ENCODE results near the gene KRT6C. TPM values are rescaled to one million over a fixed set of nuclear protein-coding genes. Genes with fewer than 3 reads are reported as not detected.

Gene KRT6C
- total RNA-seq, 4 donors from 2014 or later, result 99.0 to 3,532 (median 1,742) TPM

GRCh38 chr12:52517005-52517835, 43.6 kb upstream of the KRT6C start:
- H3K36me3 ChIP-seq, result peaks cover 0 to 35% (median 13%) of the 10 kb centered on the region in 3 donors
- TF ChIP-seq POLR2A (IDR thresholded peaks at IDR 0.05), result no peak
- no peak for TF ChIP-seq CTCF (IDR thresholded peaks at IDR 0.05)
- peaks cover 5 to 59% (median 5%) of the 10 kb centered on the region in 3 donors for H3K4me1 ChIP-seq
- H3K9me3 ChIP-seq, result no peaks in the 10 kb centered on the region
- peak overlapping the region; percentile 85 to 94 (median 90) for H3K27ac ChIP-seq
- intact Hi-C loops (cut with DNase I), result loop anchor here (10.0 kb wide), 2 partner anchors 142 to 362 kb away; no protein-coding TSS in a partner anchor
- H3K4me3 ChIP-seq, result peak overlapping the region; percentile 51 to 66 (median 52)
- DNase-seq, result no peak
- 47 to 62% methylated on average over 8 to 12 of the region's 14 CpGs for WGBS, 2 donors
- peaks cover 0 to 2% (median 0%) of the 10 kb centered on the region in 4 donors for H3K27me3 ChIP-seq

GRCh38 chr12:52515927-52516831, 42.6 kb upstream of the KRT6C start:
- peaks cover 0 to 2% (median 0%) of the 10 kb centered on the region in 3 donors for H3K9me3 ChIP-seq
- H3K27ac ChIP-seq, result peak overlapping the region; percentile 85 to 94 (median 90)
- WGBS, 2 donors, result 31 to 61% methylated on average over 9 to 12 of the region's 15 CpGs
- peaks cover 0 to 49% (median 4%) of the 10 kb centered on the region in 3 donors for H3K4me1 ChIP-seq
- peak overlapping the region; percentile 51 to 66 (median 52) for H3K4me3 ChIP-seq
- peaks cover 0 to 6% (median 0%) of the 10 kb centered on the region in 4 donors for H3K27me3 ChIP-seq
- TF ChIP-seq POLR2A (IDR thresholded peaks at IDR 0.05) (no peak), CTCF (IDR thresholded peaks at IDR 0.05) (no peak)
- intact Hi-C loops (cut with DNase I), result loop anchor here (10.0 kb wide), 2 partner anchors 141 to 361 kb away; no protein-coding TSS in a partner anchor
- peaks cover 0 to 35% (median 13%) of the 10 kb centered on the region in 3 donors for H3K36me3 ChIP-seq
- DNase-seq, result no peak

GRCh38 chr12:52515319-52515646, 41.7 kb upstream of the KRT6C start:
- peaks cover 0 to 6% (median 0%) of the 10 kb centered on the region in 4 donors for H3K27me3 ChIP-seq
- peaks cover 0 to 40% (median 0%) of the 10 kb centered on the region in 3 donors for H3K4me1 ChIP-seq
- WGBS, 2 donors, result 36 to 60% methylated on average over 1 of the region's 1 CpG
- peaks cover 0 to 5% (median 5%) of the 10 kb centered on the region in 3 donors for H3K9me3 ChIP-seq
- TF ChIP-seq CTCF (IDR thresholded peaks at IDR 0.05) (no peak), POLR2A (IDR thresholded peaks at IDR 0.05) (no peak)
- peak overlapping the region in 3 of 4 donors; percentile 51 to 66 (median 52) for H3K4me3 ChIP-seq
- peak overlapping the region; percentile 85 to 94 (median 90) for H3K27ac ChIP-seq
- no peak for DNase-seq
- H3K36me3 ChIP-seq, result peaks cover 0 to 35% (median 13%) of the 10 kb centered on the region in 3 donors
- intact Hi-C loops (cut with DNase I), result loop anchor here (10.0 kb wide), 2 partner anchors 140 to 360 kb away; no protein-coding TSS in a partner anchor

- Histone ChIP-seq H3K4me1 (peaks cover 0 to 34% (median 0%) of the 10 kb centered on the region in 3 donors), H3K27ac (peak overlapping the region; percentile 85 to 94 (median 90)), H3K9me3 (peaks cover 0 to 9% (median 5%) of the 10 kb centered on the region in 3 donors), H3K36me3 (peaks cover 0 to 35% (median 13%) of the 10 kb centered on the region in 3 donors), H3K4me3 (peak overlapping the region in 2 of 4 donors; percentile 2 to 66), H3K27me3 (peaks cover 0 to 8% (median 0%) of the 10 kb centered on the region in 4 donors)
- DNase-seq, result no peak
- TF ChIP-seq POLR2A (IDR thresholded peaks at IDR 0.05) (no peak), CTCF (IDR thresholded peaks at IDR 0.05) (no peak)
- 39 to 66% methylated on average over 4 of the region's 14 CpGs for WGBS, 2 donors
- intact Hi-C loops (cut with DNase I), result loop anchor here (10.0 kb wide), 2 partner anchors 140 to 360 kb away; no protein-coding TSS in a partner anchor
Measured at GRCh38 chr12:52514471-52515318, 41.1 kb upstream of the KRT6C start.

All from esophagus squamous epithelium (tissue), 5 donors.